ENCODE measurements around the gene SNRPD1. TPM values are rescaled to one million over a fixed set of nuclear protein-coding genes. Genes with fewer than 3 reads are reported as not detected.
"Not testable (repeated sequence)": the region's sequence is repeated elsewhere in the genome, so short reads cannot be mapped to it uniquely, and the experiment has no call there.

The SNRPD1 gene
- total RNA-seq: 13.6 and 24.2 TPM in 2 replicates

DNA sequence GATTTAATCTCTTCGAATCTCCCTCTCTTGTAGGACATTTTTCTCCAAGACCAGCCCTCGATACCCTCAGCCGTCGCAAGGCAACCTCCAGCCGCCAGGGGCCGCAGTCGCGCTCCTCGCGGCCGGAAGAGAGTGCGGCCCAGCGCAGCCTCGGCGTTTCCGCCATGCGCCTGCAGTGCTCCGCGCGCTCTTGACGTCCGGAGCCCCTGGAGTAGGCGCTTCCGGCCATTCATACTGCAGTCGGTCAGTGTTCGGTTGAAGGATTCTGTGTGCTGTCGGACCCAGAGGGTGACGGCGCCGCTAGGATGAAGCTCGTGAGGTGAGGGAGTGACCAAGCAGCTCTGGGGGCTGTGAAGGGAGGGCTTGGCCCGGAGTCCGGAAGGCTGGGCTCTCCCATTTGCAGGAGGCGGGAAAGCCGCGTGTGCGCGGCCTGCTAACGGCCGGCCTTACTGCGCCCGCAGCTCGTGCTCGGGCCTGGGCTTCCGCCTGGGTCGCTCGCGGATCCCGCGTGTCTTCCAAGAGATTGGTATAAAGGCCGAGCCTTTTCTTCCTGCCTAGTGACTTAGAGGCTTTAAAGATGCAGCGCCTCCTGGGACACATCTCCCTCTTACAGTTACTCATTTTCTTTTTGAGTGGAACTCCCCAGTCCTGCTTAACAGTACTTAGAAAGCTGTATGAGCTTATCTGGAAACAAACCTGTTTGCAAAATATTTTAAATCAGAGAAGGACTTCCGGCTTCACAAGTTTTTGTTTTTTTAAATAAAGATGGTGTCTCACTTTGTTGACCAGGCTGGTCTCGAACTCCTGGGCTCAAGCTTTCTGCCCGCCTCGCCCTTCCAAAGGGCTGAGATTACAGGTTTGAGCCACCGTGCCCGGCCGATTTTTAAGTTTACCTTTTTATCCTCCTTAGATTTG lies at the start of gene SNRPD1:
SNRPD1 (plus strand) TSS at position 190 of the 915 bp plus-strand sequence; CDS start at position 306, 116 bp downstream.
- DNase-seq: peak; percentile 96

GRCh38 chr18:21571772-21572171 lies 40.3 kb upstream of the SNRPD1 start:
- no peak for DNase-seq

DNA sequence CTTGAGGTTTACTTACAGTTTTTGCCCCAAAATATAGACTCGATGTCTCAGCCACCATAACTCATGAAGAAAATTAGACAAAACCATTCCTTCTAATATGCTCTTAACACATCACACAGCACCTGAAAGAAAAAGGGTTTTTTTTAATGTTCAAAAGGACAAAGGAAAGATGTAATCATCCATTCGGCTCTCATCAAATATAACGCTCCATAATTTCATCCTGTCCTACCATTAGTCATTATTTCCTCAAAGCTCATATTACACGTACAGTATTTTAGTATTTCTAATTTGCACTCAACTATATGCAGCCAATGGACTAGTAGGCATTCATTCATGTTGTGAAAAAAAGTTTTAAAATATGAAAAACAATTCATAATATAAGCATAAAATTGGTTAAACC lies 36.5 kb upstream of the SNRPD1 start:
- peak; percentile 56 for DNase-seq

- DNase-seq: no peak
These were observed 27.7 kb upstream of the SNRPD1 start for GRCh38 chr18:21584391-21584790.

- not testable (repeated sequence) for DNase-seq
These were observed 19.8 kb upstream of the SNRPD1 start for GRCh38 chr18:21592361-21592760.

DNA sequence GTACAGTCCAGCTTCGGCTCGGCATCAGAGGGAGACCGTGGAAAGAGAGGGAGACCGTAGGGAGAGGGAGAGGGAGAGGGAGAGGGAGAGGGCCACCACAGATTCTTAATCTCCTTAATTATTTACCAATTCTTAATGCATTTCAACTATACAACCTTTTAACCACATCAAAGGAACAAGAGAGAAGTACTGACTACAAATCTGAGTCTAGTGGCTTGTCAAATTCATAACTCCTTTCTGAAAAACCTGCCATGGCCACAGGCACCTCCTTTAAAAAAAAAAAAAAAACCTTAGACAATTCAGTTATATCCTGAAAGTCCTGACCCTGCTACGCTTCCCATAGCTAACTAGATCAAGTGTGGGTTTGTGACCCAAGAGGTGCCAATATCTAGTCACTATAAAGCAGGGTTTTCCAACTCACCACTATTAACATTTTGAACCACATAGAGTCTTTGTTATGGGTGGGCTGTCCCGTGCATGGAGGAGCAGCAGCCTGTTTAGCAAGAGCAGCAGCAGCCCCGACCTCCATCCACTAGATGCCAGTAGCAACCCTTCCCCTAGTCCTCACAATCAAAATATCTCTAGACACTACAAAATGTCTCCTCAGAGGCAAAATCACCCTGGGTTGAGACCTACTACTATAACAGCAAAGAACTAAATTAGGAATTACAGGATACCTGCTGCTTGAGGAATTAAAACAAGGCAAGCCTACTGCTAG lies 18.4 kb upstream of the SNRPD1 start:
- no peak for DNase-seq

GRCh38 chr18:21597620-21598019 lies 14.5 kb upstream of the SNRPD1 start:
- DNase-seq: no peak

DNA sequence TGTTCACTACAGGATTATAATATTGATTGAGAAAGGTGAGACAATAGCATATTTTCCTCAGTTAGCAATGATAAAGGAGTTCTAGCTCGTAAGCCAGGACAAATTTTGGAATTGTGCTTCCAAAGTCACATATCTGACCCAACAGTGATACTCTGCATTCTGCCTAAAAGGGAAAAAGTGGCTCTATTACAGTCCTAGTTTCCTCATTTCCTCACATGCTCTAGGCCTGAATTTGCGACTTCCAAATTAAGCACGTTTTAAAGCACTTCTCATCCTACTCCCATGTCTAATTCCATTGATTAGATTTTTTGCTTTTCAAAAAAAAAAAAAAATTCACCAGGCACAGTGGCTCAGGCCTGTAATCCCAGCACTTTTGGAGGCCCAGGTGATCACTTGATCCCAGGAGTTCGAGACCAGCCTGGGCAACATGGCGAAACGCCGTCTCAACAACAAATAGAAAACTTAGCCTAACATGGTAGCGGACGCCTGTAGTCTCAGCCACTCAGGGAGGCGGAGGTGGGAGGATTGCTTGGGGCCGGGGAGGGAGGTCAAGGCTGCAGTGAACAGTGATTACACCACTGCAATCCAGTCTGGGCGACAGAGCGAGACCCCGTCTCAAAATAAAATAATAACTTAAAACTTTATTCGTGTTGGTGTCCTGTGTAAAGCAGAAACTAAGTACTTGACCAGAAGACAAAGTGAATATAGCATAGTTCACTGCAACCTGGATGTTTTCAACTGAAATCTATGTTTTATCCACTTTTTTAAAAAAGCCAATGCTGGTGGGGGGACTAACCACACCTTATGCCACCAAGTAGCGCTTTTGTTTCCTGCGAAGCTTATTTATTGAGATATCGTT lies 13.2 kb upstream of the SNRPD1 start:
- no peak for DNase-seq

- peak; percentile 64 for DNase-seq
These were observed 12.3 kb upstream of the SNRPD1 start for GRCh38 chr18:21599585-21600525.

- peak; percentile 99 for DNase-seq
These were observed 11.3 kb upstream of the SNRPD1 start, which contains the start of gene ESCO1 for GRCh38 chr18:21600526-21601410. TSS of gene ESCO1 (minus strand) at chr18:21600704. CDS start at chr18:21574843, 25,861 bp downstream.

- DNase-seq: no peak
These were observed 9.9 kb upstream of the SNRPD1 start for GRCh38 chr18:21602299-21602587.

- peak; percentile 10 for DNase-seq
These were observed 7.4 kb upstream of the SNRPD1 start for GRCh38 chr18:21604671-21605070.

DNA sequence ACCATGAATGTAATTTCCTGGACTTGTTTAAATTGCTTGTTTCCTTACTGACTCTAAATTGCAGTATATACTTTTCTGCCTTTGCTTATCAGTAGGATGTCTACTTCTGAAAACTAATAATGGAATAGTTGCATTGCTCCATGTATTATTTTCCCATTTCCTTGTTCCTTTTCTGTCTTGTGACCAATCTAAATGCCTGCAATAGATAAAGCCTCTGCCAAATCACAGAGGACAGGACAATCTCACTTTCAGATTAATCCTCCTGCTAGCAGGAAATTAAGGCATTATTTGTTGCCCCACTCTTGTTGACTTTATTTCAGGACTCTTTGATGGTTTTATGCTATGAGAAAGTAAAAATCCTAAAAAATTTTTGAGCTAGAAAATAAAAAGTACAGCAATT lies 6.9 kb upstream of the SNRPD1 start:
- DNase-seq: no peak

GRCh38 chr18:21611401-21612124 lies 551 bp upstream of the SNRPD1 start:
- DNase-seq: not testable (repeated sequence)

- DNase-seq: not testable (repeated sequence)
These were observed 9.5 kb downstream of the SNRPD1 start for GRCh38 chr18:21621640-21622039.

DNA sequence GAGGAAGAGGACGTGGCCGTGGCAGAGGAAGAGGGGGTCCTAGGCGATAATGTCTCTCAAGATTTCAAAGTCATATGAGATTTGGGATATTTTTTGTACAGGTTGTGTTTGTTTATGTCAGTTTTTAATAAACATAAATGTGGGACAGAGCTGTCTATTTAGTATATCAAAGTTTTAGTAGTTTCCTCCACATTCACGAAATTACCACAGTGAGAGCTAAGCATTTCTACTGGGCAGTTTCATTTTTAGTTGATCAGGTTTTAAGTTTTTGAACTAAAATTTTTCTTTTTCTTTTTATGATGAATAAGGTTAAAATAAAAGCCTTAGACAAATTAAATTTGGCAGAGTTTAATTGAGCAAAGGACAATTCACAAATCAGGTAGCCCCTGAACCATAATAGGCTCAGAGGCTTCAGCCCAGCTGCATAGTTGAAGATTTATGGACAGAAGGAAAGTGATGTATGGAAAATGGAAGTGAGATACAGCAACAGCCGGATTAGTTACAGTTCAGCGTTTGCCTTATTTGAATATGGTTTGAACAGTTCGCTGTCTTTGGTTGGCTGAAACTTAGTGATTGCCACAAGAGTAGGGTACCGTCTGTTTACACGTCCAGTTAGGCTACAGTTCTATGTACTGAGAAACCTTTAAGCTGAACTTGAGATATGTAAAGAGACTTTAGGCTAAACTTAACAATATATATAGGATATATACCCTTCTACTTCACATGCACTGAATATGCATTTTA lies 17.1 kb downstream of the SNRPD1 start:
- DNase-seq: no peak

- peak; percentile 14 for DNase-seq
These were observed 20.3 kb downstream of the SNRPD1 start for GRCh38 chr18:21632393-21632792.

- DNase-seq: no peak
These were observed 22.6 kb downstream of the SNRPD1 start for GRCh38 chr18:21634588-21635199.

- DNase-seq: no peak
These were observed 24.7 kb downstream of the SNRPD1 start for GRCh38 chr18:21636769-21637168.

All from dermis blood vessel endothelial cell (primary cell).